ENCODE data around the gene AP5B1.
"Not testable (repeated sequence)": the region's sequence is repeated elsewhere in the genome, so short reads cannot be mapped to it uniquely, and the experiment has no call there.

AP5B1 gene

GRCh38 chr11:65762169-65762568 lies 18.6 kb downstream of the AP5B1 start:
- H3K27ac ChIP-seq (ENCODE audit: low read depth, low read length); H3K4me3 ChIP-seq (ENCODE audit: low read depth, low read length); H3K4me1 ChIP-seq (ENCODE audit: control insufficient read depth, insufficient read depth, low read length, unreplicated experiment); H3K36me3 ChIP-seq (ENCODE audit: insufficient read depth, low read length); H2AFZ ChIP-seq (ENCODE audit: low read length, unreplicated experiment); H3K79me2 ChIP-seq (ENCODE audit: control insufficient read depth, insufficient read depth, low read length, unreplicated experiment); H3K27me3 ChIP-seq (ENCODE audit: insufficient read depth, low read length): not testable (repeated sequence)

GRCh38 chr11:65745049-65745448 lies 35.7 kb downstream of the AP5B1 start:
- peaks cover 29% of the 10 kb centered on the region for H3K27me3 ChIP-seq (ENCODE audit: insufficient read depth, low read length)
- H3K4me3 ChIP-seq (ENCODE audit: low read depth, low read length), result no peak overlapping the region
- H3K27ac ChIP-seq (ENCODE audit: low read depth, low read length), result no peak overlapping the region
- H3K79me2 ChIP-seq (ENCODE audit: control insufficient read depth, insufficient read depth, low read length, unreplicated experiment), result no peaks in the 10 kb centered on the region
- no peak overlapping the region for H2AFZ ChIP-seq (ENCODE audit: low read length, unreplicated experiment)
- H3K4me1 ChIP-seq (ENCODE audit: control insufficient read depth, insufficient read depth, low read length, unreplicated experiment), result no peaks in the 10 kb centered on the region
- no peaks in the 10 kb centered on the region for H3K36me3 ChIP-seq (ENCODE audit: insufficient read depth, low read length)

DNA sequence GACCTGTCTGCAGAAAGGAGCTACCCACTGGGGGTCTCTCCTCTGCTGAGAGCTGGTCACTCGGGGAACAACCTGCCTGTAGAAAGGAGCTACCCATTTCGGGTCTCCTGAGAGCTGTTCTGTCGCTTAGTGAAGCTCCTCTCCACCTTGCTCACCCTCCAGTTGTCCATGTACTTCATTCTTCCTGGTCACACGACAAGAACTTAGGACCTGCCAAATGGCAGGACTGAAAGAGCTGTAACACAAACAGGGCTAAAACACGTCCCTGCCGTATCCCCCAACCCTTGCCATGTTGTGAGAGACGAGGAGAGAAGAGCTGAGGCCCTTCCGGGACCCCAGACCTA lies 36.1 kb downstream of the AP5B1 start:
- no peak overlapping the region for H3K27ac ChIP-seq (ENCODE audit: low read depth, low read length)
- H3K4me1 ChIP-seq (ENCODE audit: control insufficient read depth, insufficient read depth, low read length, unreplicated experiment), result no peaks in the 10 kb centered on the region
- H3K36me3 ChIP-seq (ENCODE audit: insufficient read depth, low read length), result no peaks in the 10 kb centered on the region
- no peak overlapping the region for H3K4me3 ChIP-seq (ENCODE audit: low read depth, low read length)
- H3K79me2 ChIP-seq (ENCODE audit: control insufficient read depth, insufficient read depth, low read length, unreplicated experiment), result no peaks in the 10 kb centered on the region
- H2AFZ ChIP-seq (ENCODE audit: low read length, unreplicated experiment), result no peak overlapping the region
- H3K27me3 ChIP-seq (ENCODE audit: insufficient read depth, low read length), result peaks cover 29% of the 10 kb centered on the region; the same call in 1 of the 2 replicates

DNA sequence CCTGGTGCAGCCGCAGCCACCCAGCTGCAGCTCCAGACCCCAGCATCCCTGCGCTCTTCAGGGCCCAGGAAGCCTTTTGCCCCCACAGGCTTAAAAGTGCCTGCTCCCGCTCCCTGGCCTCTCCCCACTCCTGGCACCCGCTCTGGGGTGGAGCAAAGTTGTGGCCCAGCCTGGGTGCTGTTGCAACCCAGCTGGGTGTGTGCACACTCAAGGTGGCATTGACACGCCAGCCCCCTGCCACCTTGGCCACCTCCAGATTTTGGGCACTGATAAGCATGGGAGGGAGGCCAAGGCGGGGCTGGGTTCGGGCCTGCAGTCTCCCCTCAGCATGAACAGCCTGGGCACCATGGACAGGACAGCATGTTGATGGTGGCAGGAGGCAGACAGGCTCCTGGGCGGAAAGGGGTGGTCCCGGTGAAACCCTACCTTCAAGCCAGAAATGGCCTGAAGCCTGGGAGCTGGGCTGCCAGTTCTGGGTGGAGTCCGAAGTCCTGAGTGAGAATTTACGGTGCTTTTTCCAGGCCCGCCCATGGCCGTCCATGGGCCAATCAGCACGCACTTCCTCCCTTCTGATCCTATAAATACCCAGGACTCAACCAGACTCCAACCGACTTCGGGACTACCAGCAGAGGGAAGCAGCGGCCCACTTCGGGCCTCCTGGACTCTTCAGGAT lies 36.6 kb downstream of the AP5B1 start:
- H3K36me3 ChIP-seq (ENCODE audit: insufficient read depth, low read length), result no peaks in the 10 kb centered on the region
- no peak overlapping the region for H3K4me3 ChIP-seq (ENCODE audit: low read depth, low read length)
- H2AFZ ChIP-seq (ENCODE audit: low read length, unreplicated experiment), result no peak overlapping the region
- H3K27ac ChIP-seq (ENCODE audit: low read depth, low read length), result no peak overlapping the region
- no peaks in the 10 kb centered on the region for H3K4me1 ChIP-seq (ENCODE audit: control insufficient read depth, insufficient read depth, low read length, unreplicated experiment)
- H3K27me3 ChIP-seq (ENCODE audit: insufficient read depth, low read length), result peaks cover 24% of the 10 kb centered on the region; the same call in 1 of the 2 replicates
- no peaks in the 10 kb centered on the region for H3K79me2 ChIP-seq (ENCODE audit: control insufficient read depth, insufficient read depth, low read length, unreplicated experiment)

GRCh38 chr11:65743681-65744025 lies 37.1 kb downstream of the AP5B1 start:
- Histone ChIP-seq H3K27me3 (ENCODE audit: insufficient read depth, low read length) (peaks cover 24% of the 10 kb centered on the region; the same call in 1 of the 2 replicates), H3K36me3 (ENCODE audit: insufficient read depth, low read length) (no peaks in the 10 kb centered on the region), H3K4me3 (ENCODE audit: low read depth, low read length) (no peak overlapping the region), H3K27ac (ENCODE audit: low read depth, low read length) (no peak overlapping the region), H2AFZ (ENCODE audit: low read length, unreplicated experiment) (no peak overlapping the region), H3K79me2 (ENCODE audit: control insufficient read depth, insufficient read depth, low read length, unreplicated experiment) (no peaks in the 10 kb centered on the region), H3K4me1 (ENCODE audit: control insufficient read depth, insufficient read depth, low read length, unreplicated experiment) (no peaks in the 10 kb centered on the region)

GRCh38 chr11:65742353-65742752 lies 38.4 kb downstream of the AP5B1 start:
- Histone ChIP-seq H3K79me2 (ENCODE audit: control insufficient read depth, insufficient read depth, low read length, unreplicated experiment) (no peaks in the 10 kb centered on the region), H3K36me3 (ENCODE audit: insufficient read depth, low read length) (no peaks in the 10 kb centered on the region), H3K27ac (ENCODE audit: low read depth, low read length) (no peak overlapping the region), H3K27me3 (ENCODE audit: insufficient read depth, low read length) (peaks cover 16% of the 10 kb centered on the region; the same call in 1 of the 2 replicates), H3K4me1 (ENCODE audit: control insufficient read depth, insufficient read depth, low read length, unreplicated experiment) (no peaks in the 10 kb centered on the region), H3K4me3 (ENCODE audit: low read depth, low read length) (no peak overlapping the region), H2AFZ (ENCODE audit: low read length, unreplicated experiment) (no peak overlapping the region)

GRCh38 chr11:65741185-65741584 lies 39.6 kb downstream of the AP5B1 start:
- Histone ChIP-seq H3K36me3 (ENCODE audit: insufficient read depth, low read length) (no peaks in the 10 kb centered on the region), H3K4me3 (ENCODE audit: low read depth, low read length) (no peak overlapping the region), H3K27me3 (ENCODE audit: insufficient read depth, low read length) (peaks cover 20% of the 10 kb centered on the region), H3K79me2 (ENCODE audit: control insufficient read depth, insufficient read depth, low read length, unreplicated experiment) (no peaks in the 10 kb centered on the region), H3K4me1 (ENCODE audit: control insufficient read depth, insufficient read depth, low read length, unreplicated experiment) (no peaks in the 10 kb centered on the region), H2AFZ (ENCODE audit: low read length, unreplicated experiment) (no peak overlapping the region), H3K27ac (ENCODE audit: low read depth, low read length) (no peak overlapping the region)

DNA sequence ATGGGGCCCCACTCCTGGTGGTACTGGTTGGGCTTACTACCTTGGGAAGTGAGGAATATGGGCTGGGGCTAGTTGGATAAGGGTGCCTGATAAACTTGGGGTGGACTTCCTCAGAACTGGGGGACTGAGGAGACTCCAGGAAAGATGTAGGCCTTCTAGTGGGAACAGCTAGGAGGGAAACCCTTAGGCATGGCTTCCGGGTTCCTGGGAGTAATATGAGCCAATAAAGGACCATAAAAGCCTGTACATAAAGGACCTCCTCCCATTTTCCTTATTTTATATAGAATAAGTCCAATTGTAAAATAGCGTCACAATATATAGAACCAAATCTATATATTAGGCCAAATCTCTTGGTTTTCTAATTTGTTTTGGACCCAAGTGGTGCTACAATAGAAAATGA lies 41.8 kb downstream of the AP5B1 start:
- Histone ChIP-seq H2AFZ (ENCODE audit: low read length, unreplicated experiment) (no peak overlapping the region), H3K27me3 (ENCODE audit: insufficient read depth, low read length) (peaks cover 25% of the 10 kb centered on the region), H3K27ac (ENCODE audit: low read depth, low read length) (no peak overlapping the region), H3K79me2 (ENCODE audit: control insufficient read depth, insufficient read depth, low read length, unreplicated experiment) (no peaks in the 10 kb centered on the region), H3K4me1 (ENCODE audit: control insufficient read depth, insufficient read depth, low read length, unreplicated experiment) (no peaks in the 10 kb centered on the region), H3K36me3 (ENCODE audit: insufficient read depth, low read length) (no peaks in the 10 kb centered on the region), H3K4me3 (ENCODE audit: low read depth, low read length) (no peak overlapping the region)

- Histone ChIP-seq H2AFZ (ENCODE audit: low read length, unreplicated experiment) (no peak overlapping the region), H3K4me1 (ENCODE audit: control insufficient read depth, insufficient read depth, low read length, unreplicated experiment) (no peaks in the 10 kb centered on the region), H3K79me2 (ENCODE audit: control insufficient read depth, insufficient read depth, low read length, unreplicated experiment) (no peaks in the 10 kb centered on the region), H3K27me3 (ENCODE audit: insufficient read depth, low read length) (peaks cover 34% of the 10 kb centered on the region), H3K27ac (ENCODE audit: low read depth, low read length) (no peak overlapping the region), H3K4me3 (ENCODE audit: low read depth, low read length) (no peak overlapping the region), H3K36me3 (ENCODE audit: insufficient read depth, low read length) (no peaks in the 10 kb centered on the region)
Measured at GRCh38 chr11:65736810-65737209, 44.0 kb downstream of the AP5B1 start.

- H3K36me3 ChIP-seq (ENCODE audit: insufficient read depth, low read length); H3K27ac ChIP-seq (ENCODE audit: low read depth, low read length); H3K4me1 ChIP-seq (ENCODE audit: control insufficient read depth, insufficient read depth, low read length, unreplicated experiment); H2AFZ ChIP-seq (ENCODE audit: low read length, unreplicated experiment); H3K79me2 ChIP-seq (ENCODE audit: control insufficient read depth, insufficient read depth, low read length, unreplicated experiment); H3K4me3 ChIP-seq (ENCODE audit: low read depth, low read length): not testable (repeated sequence)
- peaks cover 37% of the 10 kb centered on the region for H3K27me3 ChIP-seq (ENCODE audit: insufficient read depth, low read length)
Measured at GRCh38 chr11:65735111-65735510, 45.7 kb downstream of the AP5B1 start.

DNA sequence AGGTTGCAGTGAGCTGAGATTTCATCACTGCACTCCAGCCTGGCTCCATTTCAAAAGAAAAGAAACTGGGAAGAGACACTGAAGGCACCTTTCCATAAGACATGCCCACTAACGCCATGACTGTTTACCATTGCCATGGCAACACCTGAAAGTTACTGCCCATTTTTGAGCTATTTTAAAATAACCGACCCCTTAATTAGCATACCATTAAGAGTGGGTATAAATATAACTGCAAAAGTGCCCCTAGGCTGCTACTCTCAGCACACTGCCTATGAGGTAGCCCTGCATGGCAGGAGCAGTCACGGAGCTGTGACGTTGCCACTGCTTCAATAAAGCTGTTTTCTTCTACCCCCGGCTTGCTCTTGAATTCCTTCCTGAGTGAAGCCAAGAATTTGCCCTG lies 50.3 kb downstream of the AP5B1 start:
- H2AFZ ChIP-seq (ENCODE audit: low read length, unreplicated experiment), result no peak overlapping the region
- no peaks in the 10 kb centered on the region for H3K79me2 ChIP-seq (ENCODE audit: control insufficient read depth, insufficient read depth, low read length, unreplicated experiment)
- no peak overlapping the region for H3K4me3 ChIP-seq (ENCODE audit: low read depth, low read length)
- H3K4me1 ChIP-seq (ENCODE audit: control insufficient read depth, insufficient read depth, low read length, unreplicated experiment), result no peaks in the 10 kb centered on the region
- H3K36me3 ChIP-seq (ENCODE audit: insufficient read depth, low read length), result no peaks in the 10 kb centered on the region
- peaks cover 13% of the 10 kb centered on the region; the same call in 1 of the 2 replicates for H3K27me3 ChIP-seq (ENCODE audit: insufficient read depth, low read length)
- no peak overlapping the region for H3K27ac ChIP-seq (ENCODE audit: low read depth, low read length)
